NCI-H187 treated with DMSO at 0.1 percent for 48 hours (cell line): ENCODE results near the gene NTN1.

Experiments
- DNase-seq: peaks from one replicate; lab custom pipeline; 2025; lab: John Stamatoyannopoulos, UW

NTN1 gene

DNA sequence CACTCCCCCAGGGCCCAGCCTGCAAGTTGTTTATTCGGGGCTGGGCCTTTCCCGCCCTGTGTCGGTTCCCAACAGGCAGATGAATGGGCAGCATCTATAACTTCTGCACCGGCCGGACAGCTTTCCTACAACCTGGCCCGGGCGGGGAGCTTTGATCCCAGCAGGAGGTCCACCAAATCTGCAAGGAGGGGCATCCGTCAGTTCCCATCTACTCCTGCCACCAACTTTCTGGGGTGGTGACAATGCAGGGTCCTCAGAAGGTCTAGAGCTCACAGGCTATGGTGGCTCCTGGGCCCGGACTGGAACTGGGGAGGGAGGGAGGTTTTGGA lies 211.9 kb downstream of the NTN1 start:
- no peak for DNase-seq

DNA sequence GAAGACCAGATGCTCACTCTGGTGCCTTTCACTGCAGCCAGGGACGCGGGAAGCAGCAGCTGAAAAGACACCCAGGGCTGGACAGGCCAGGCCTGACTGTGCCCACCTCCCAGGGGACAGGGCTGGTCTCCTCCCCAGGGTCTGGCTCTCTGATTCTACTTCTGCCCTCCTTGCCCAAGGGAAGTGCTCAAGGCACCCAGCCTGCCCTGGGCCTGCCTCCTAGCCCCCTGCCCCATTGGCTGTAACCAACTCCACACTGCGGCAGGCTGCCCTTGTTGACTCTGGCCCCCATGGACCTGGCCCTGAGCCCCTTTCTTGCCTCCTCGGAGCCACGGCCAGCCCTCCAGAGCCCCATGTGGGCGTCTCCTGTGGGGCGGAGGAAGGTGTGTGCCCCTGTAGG lies 212.5 kb downstream of the NTN1 start:
- DNase-seq: no peak

DNA sequence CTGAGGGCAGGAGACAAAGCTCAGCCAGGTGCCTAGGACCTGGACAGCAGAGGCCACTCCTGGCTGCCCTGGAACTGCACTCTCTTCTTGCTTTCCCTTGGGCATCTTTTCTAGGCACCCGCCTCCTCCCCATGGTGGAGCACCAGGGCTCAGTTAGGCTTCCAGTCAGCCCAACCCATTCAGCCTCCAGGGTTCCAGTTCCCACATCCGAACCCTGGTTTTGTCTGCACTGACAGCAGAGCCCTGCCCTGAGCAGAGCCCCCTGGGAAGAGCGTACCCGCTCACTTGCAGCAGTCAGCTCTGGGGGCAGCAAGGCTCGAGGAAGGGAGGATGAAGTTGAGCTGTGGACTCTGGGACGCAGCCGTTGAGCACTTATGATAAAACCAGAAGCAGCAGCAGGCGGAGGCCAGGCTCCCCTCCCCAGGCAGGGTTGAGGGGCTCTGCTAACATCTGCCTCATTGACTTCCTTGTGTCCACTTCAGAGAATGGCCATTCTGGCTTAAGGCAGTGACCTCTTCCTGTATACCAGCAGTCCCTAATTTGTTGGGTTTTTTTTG lies 213.2 kb downstream of the NTN1 start:
- no peak for DNase-seq

DNA sequence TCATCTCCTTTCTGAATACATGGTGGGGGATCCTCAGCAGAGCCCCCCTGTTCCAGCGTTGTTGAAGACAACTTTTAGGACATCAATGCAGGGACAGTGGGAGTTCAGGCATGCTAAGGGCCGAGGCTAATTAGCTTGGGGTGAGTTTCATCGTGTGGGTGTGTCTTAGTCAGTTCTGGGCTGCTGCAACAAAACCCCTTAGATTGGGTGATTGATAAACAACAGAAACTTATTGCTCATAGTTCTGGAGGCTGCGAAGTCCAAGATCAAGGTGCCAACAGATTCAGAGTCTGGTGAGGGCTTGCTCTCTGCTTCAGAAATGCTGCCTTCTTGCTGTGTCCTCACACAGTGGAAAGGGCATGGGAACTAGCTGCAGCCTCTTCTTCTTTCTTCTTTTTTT lies 214.0 kb downstream of the NTN1 start:
- no peak for DNase-seq

DNA sequence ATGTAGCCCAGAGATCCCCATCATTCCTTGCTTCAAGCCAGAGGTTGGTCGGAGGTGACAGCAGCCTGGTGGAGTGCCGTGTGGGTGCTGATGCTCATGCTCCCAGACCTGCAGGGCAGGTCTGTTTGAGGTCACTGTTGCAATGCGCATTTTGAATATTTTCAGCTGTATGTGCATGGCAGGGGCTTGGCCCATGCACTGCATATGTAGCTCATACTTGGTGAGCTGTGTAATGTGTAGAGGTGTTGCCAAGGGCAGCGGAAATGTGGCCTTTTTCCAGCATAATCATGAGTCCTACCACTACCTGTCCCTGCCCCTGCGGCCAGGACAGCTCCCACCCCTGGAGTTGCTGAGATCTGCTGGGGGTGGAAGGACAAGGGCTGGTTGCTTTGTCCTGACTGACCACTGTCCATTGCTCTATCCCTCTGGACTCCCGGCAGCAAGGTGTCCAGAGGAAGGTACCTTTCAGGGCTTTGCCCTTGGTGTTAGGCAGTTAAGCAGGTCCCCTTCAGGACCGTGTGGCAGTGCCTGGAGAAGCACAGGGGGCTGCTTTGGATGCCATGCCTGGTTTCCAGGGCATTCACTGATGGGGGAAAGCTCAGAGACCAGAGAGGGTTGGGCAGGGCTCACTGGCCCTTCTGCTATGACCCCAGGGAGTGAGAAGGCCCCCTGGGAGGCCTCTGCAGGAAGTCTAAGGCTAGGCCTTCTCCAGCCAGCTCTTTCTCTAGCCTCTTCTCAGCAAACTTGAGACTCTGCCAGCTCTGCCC lies 215.2 kb downstream of the NTN1 start:
- no peak for DNase-seq

DNA sequence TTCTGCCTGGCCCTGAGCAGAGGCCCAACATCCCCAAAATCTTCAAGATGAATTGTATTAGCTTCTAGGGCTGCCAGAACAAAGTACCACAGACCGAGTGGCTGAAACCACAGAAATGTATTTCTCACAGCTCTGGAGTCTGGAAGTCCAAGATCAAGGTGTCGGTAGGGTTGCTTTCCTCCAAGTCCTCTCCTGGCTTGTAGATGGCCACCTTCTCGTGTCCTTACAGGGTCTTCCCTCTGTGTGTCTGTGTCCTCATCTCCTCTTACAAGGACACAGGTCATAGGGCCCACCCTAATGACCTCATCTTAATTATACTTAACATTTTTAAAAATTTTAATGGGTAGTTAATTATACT lies 215.7 kb downstream of the NTN1 start:
- DNase-seq: no peak

DNA sequence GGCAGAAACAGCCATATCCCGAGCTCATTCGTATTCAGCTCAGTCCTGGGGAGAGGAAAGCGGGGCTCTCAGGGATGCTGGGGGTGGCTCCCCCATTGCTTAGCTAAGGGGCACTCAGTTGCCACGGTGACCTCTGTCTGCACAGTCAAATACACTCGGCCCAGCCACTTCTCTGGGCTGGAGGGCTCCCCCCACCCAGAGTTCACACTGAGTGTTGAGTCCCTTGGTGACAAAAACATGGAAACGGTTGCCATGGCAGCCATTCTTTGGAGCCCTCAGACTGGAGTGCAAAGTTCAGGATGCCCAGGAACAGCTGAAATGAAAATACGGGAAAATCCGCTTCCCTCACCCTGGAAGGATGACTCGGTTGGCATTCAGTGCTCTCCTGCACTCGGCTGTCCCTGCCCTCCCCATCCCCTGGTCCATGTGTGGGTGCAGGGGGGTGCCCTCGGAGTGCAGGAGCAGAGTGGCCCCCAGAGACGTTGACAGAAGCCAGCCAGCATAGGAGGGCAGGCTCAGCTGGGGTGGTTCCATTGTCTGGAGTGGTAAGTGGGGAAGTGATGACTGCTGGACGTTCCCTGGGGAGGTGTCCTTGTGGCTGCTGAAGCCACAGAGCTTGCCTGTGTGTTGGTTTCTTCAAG lies 216.5 kb downstream of the NTN1 start:
- DNase-seq: no peak

DNA sequence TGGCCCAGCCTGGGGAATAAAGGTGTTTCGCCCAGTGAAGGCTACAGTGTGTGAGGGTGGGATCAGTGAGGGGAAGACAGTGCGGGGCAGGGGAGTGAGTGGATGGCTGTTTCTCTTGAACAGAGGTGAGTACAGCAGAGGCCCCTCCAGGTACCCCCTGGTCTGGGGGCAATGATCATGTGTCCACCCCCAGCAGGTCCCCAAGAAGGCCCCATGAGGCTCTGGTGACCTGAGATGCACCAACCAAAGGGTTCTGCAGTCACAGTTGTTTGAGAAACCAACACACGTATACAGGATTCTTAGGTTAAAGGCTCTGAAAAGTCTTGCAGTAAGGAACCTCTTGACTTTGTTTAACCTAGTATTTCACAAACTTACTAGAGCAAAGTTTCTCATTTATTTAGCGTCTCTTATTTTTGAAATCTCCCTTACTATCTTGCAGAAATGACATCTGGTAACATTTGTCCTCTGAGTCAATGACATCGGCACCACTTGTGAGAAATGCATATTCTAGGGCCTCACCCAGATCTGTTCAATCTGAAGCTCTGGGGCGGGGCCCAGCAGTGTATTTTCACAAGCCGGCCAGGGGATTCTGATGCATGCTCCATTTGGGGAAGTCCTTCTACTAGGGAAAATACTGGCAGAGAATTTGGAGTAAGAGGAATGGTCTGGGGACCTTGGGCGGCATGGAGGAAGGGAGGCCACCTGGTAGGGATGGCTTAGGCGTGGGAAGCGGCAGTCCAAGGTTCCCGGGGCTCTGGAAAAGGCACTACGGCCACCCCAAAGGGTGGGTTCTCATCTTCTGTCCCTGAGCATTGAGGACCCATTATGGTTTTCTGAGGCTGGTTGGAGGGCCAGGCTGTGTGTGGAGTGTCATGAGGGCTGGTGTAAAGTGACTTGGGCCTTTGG lies 217.3 kb downstream of the NTN1 start:
- DNase-seq: no peak

DNA sequence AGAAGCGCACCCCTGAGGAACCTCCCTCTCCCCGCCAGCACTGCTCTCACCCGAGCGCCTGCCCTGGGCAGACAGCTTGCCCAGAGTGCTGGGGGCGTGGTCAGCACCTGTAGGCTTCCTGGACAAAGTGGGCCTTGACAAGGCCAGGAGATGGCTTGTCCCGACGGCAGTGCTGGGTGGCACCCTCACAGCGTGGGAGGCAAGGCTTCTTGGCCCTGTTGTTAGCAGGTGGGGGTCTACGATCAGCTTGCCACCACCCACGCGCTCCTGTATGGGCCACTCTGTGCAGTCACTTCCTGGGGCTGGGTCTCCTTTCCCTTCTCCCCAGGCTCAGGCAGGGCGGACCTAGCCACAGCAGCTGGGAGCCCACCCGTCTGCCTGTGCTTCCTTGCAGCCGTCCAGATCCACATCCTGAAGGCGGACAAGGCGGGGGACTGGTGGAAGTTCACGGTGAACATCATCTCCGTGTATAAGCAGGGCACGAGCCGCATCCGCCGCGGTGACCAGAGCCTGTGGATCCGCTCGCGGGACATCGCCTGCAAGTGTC lies 218.0 kb downstream of the NTN1 start:
- no peak for DNase-seq

DNA sequence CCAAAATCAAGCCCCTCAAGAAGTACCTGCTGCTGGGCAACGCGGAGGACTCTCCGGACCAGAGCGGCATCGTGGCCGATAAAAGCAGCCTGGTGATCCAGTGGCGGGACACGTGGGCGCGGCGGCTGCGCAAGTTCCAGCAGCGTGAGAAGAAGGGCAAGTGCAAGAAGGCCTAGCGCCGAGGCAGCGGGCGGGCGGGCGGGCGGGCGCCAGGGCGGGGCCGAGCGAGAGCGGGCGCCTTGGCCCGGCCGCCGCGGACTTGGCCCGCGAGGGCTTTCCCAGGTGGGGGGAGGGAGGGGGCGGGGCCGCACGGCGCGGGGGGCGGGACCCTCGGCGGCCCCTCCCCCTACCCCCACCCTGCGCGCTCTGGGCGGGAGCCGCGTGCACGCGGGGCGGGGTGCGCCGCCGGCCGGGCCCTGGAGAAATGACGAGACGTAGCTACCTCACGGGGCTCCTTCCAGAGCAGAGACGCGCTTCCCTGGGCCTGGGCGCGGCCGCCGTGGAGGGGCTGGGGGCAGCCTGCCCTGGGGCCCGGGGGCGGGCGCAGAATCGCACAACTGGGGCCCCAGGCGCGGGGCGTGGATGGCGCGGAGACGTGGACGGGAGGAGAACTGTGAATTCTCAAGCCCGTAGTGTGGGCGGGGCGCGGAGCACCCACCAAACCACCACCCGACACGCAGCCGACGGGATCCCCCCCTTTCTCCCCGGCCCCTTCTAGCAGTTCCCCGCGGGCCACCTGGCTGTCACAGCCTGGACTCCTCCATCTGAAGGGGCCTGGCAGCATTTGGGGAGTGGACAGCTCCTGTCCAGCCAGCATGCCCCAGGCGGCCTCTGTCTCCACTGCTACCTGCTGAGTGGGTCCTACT lies 218.7 kb downstream of the NTN1 start:
- DNase-seq: no peak

DNA sequence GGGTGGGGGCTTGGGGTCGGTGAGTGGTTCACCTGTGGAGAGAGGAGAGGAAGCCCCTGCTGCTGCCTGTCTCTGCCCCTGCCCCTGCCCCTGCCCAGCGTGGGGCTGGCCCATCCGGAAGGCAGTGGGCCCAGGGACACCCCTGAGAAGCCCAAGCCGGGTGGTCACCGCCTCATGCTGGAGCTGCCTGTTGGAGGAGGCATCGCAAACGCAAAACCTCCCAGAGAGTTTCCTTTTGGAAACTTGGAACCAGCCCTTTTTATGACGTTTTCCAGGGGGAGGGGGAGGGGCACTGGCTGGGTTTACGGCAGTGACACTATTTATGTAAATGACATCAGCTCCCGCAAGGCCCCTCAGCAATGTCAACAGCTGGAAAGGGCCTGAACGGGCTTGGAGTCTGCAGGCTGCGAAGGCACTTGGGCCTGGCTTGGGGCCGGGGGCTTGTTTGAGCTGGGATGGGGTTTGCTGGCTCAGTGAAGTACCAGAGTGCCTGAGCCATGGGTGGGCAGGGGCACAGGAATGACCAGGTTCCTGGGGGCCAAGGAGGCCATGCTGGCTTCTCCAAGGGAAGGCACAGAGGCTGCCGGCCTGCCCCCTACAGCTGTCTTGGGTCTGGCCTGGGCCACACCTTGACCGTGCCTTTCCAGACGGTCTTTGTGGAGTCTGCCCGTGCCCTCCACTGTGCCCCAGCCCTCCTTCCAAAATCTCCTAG lies 219.5 kb downstream of the NTN1 start:
- no peak for DNase-seq

DNA sequence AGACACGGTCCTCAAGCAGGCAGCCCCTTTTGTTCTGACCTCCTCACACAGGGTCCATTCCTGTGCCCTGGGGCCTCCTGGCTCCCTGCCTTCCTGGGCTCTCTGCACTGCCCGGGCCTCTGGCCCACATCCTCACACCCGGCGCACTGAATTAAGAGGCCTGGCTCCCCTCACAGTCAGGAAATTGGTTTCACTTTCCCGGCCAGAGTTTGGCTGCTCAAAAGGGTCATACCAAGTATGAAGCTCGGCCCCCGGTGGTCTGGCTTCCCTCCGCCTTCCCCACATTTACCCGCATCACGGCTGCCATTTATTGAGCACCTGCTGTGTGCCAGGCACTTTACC lies 220.0 kb downstream of the NTN1 start:
- no peak for DNase-seq

DNA sequence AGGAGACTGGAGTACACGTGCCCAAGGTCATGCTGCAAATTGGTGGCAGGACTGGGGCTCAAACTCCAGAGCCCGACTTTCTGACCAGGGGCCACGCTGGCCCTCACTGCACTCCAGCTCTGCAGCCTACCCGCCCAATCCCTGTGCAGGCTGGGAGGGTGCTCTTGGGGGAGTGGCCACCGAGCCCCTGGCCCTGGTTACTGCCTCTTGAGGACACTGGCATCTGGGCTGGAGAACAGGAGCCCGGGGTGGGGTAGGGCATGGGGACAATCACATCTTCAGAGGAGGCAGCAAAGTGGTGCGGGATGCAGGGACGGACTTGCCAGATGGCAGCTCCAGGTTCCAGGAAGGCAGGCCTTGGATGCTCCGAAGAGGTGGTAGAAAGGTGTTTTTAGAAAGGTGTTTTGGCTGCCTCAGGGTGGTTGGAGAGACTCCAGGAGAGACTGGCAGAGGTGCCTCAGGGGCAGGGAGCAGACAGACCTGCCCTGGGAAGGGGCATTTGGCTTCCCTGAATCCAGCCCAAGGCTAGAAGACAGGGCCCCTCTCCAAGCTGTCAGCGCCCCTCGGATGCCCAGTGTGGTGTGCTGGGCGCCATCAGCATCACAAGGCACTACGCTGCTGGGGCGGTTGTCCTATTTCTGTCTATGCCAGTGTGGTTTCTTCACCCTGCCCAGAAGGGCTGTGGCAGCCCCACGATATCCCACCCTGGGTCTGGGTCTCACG lies 220.6 kb downstream of the NTN1 start:
- DNase-seq: no peak

DNA sequence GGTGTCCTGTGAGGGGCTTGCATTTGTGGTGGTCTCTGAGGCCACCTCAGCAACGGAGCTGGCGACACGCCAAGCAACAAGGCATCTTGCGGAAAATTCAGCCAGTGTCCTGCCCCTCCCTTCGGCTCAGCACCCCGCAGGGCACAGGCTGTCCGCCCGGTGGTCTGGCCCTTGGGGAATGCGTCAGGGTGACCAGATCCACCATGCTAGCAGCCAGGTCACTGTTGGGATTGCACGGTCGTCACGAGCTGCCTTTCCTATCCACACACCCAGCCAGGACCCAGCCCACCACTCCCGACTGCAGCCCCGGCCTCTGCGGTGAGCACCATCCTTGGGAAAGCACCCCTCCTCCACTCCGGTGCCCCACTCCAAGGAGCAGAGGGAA lies 221.2 kb downstream of the NTN1 start:
- DNase-seq: no peak

DNA sequence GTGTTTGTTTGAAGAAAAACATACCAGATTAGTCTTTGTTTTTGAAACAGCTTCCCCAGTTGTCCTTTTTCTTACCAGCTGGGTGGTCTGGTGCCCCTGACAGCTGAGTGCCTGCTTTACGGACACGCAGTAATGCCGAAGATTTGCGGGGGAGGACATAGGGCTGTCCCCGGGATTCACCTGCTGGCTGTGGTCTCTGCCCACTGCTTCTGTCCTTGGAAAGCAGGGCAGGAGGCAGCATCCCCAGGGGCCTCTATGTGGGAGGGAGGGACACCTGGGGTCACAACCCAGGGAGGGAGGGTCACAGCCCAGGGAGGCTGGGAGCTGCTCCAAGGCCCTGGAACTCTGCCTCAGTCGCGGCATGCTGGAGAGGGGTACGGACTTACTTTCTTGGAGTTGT lies 221.7 kb downstream of the NTN1 start:
- DNase-seq: no peak

DNA sequence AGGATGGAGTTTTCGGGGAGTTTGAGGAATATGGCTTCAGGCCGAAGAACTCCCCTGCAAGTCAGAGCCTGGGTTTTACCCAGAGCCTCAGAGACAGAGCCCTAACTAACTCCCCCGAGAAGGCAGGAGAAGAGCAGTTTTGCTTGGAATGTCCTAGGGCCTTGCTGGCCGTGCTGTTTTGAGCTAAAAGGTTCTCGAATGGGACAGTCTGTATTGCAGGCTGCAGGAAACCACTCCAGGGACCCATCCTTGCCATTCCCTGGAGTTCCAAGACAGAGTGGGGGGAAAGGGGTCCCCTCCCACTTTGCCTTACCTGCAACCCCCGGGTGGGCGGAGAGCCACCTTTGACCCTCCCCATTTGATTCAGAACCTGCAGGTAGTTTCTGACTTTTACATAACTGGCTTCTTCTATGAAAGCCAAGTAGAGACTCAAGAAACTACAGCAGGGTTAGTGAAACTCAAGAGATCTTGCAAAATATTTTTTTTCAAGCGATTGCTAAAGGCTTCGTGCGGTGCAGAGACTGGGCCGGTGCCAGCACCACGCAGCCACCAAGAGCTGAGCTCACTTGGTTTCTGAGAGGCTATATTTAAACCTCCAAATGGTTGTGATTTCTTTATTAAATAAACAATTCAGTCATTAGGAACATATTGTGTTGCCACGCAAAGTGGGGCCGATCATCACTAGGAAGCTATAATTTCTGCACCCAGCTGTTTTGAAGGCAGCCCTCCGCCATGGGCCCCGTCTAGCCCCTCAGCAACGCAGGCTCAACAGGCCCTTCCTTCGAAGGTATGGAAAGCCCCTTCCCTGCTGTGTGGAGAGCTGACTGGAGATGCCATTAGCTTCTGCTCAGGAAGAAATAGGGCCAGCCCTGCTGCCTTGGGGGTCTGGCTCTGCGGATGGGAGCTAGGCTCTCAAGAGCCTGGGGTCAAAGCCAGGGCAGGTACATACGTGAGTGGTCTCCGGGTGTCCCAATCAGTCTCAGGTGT lies 223.0 kb downstream of the NTN1 start:
- DNase-seq: no peak

DNA sequence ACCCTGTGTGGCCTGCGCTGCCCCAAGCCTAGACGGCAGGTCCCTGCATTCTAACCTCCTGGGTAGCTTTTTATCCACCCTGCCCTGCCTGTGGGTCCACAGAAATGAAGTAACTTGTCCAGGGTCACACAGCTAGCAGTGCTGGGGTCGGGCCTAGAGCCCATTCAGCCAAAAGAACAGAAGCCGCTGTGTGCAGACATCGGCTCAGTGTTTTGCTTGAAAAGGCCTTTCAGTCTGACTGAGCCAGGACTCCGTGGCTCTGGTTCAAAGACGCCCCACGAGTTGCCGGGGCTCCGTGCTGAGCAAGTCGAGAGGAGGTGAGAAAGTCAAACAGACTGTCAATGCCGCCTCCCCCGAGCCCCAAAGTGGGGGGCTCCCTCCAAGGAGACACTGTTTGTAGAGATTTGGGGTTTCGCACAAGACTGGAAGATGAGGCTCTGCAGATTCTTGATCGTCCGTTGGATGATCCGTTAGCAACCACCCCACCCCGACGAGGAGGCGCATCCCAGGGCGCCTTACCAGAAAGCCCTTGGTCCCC lies 226.2 kb downstream of the NTN1 start:
- no peak for DNase-seq

DNA sequence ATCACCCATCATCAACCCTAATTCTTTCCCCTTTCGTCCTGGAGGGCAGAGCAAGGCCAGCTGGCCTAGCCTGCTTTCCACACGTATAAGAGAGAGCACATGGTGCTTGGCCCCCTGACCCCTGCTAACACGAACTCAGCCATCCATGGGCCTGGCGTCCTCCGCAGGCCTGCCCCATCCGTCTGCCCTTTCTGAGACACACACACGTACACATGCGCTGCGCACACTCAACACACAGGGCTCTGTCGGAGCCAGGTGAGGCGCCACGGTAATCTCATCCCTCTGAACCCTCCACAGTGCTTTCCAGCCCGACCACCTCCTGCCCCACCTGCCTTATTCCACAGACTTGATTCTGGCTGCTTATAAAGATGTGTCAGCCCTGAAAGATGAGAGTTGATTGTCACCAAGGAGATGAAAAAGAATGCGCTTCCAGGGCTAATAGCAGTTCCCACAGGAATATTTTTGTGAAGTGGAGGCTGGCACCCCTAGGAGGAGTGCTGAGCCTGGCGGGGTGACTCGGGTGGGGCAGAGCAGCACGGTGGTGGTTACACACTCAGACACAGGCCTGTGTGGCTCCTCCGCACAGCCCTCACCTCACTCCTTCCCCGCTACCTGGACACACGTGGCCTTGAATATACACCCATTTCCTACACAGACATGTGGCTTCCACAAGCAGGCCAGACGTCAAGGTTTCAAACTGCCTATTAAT lies 228.1 kb downstream of the NTN1 start:
- DNase-seq: no peak
